Brain pericyte (primary cell): ENCODE data around the gene EHMT2.
"Not testable (repeated sequence)": the region's sequence is repeated elsewhere in the genome, so short reads cannot be mapped to it uniquely, and the experiment has no call there.

Source experiments
- DNase-seq: peaks from one replicate; pipeline ENCODE4 v3.0.0-alpha.2; 2012; ENCODE audit warnings: low read depth, low spot score

EHMT2 gene

DNA sequence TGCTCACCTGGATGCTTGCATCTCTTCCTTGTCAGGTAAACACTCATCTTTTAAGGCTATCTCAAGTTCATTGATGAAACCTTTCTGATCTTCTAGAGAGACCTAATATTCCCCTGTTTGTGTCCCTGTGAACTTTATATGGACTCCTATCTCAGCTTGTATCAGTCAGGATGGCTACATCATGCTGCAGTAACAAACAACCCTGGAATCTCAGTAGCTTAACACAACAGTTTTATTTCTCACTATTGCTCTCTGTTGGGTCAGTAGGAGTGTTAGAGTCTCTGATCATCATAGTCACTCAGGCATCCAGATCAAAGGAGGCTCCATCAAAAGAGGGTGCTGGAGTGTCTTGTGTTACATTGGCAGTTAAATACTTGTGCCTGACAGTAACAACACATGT is 17.9 kb upstream of the EHMT2 start:
- no peak for DNase-seq

- DNase-seq: no peak
Measured at GRCh38 chr6:31911826-31912585, 14.5 kb upstream of the EHMT2 start.

DNA sequence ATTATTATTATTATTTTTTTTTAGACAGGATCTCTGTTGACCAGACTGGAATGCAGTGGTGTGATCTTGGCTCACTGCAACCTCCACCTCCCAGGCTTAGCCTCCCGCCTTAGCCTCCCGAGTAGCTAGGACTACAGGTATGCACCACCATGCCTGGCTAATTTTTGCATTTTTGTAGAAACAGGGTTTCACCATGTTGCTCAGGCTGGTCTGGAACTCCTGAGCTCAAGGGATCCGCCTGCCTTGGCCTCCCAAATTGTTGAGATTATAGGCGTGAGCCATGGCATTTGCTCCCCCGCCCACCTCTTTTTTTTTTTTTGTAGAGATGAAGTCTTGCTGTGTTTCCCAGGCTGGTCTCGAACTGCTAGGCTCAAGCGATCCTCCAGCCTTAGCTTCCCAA is 11.8 kb upstream of the EHMT2 start:
- DNase-seq: not testable (repeated sequence)

DNA sequence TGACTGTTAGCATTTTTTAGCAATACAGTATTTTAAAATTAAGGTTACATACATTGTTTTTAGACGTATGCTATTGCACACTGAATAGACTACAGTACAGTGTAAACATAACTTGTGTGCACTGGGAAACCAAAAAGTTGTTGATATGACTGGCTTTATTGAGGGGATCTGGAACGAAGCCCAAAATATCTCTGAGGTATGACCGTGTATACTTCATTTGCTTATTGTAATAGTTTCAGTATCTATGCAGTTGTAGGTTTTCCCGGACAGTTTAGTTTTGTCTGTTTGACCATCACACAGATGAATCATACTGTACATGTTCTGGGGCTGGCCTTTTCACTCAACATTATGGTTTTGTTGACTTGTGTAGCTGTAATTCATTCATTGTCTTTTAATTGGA is 11.3 kb upstream of the EHMT2 start:
- DNase-seq: no peak

GRCh38 chr6:31908255-31908654 is 10.8 kb upstream of the EHMT2 start:
- not testable (repeated sequence) for DNase-seq

DNA sequence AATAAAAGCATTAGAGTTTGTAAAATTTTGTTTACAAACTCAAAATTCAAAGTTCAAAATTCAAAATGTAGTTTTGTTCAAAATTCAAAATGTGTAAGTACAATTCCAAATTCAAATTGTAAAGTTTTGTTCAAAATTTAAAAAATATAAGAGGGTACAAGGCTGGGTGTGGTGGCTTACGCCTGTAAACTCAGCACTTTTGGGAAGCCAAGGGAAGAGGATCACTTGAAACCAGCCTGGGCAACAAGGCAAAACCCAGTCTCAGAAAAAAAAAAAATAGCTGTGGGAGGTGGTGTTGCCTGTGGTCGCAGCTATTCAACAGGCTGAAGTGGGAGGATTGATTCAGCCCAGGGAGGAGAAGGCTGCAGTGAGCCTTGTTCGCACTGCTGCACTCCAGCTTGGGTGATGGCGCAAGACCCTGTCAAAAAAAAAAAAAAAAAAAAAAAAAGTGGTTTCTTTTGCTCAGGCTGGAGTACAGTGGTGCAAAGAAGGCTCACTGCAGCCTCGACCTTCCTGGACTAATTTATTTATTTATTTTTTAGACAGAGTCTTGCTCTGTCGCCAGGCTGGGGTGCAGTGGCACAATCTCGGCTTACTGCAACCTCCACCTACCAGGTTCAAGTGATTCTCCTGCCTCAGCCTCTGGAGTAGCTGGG is 9.8 kb upstream of the EHMT2 start:
- no peak for DNase-seq

- DNase-seq: not testable (repeated sequence)
Measured at GRCh38 chr6:31906727-31907126, 9.2 kb upstream of the EHMT2 start.

GRCh38 chr6:31906122-31906521 is 8.6 kb upstream of the EHMT2 start:
- DNase-seq: no peak

GRCh38 chr6:31905041-31905440 is 7.5 kb upstream of the EHMT2 start:
- no peak for DNase-seq

GRCh38 chr6:31903957-31904356 is 6.5 kb upstream of the EHMT2 start:
- DNase-seq: no peak

DNA sequence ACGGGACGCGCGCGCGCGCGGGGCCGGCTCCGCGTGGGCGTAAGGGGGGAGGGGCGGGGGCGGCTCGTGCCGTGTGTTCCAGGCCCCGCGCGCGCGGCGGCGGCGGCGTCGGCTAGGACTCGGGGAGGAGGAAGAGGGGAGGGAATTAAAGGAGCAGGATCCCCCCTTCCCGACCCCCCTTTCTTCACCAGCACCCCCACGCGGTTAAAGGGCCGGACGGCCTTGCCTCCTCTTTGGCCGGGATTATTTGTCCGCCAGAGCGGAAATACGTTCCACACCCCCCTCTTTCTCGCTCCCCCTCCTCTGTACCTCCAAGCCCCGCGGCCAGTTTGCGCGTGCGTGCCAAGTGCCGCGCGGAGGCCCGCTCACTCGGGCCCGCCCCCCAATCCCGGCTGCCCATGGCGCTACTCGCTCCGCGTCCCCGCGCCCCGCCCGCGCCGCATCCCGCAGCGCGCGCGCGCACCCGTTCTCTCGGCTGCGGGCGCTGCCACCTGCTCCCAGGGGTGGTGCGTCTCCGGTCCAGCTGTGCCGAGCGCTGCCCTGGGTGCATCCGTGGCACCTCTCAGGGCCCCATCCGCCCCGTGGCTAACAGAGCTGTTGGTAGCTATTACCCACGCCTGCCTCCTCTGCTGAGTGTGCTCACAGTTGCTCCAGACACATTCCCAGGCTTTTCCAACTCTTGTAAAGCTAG is 4.6 kb upstream of the EHMT2 start, which contains the start of gene ZBTB12:
Gene ZBTB12, minus strand, starts transcription at position 134 of the 691 bp plus-strand sequence. CDS start 781 bp downstream, outside the sequence.
- peak; percentile 84 for DNase-seq

DNA sequence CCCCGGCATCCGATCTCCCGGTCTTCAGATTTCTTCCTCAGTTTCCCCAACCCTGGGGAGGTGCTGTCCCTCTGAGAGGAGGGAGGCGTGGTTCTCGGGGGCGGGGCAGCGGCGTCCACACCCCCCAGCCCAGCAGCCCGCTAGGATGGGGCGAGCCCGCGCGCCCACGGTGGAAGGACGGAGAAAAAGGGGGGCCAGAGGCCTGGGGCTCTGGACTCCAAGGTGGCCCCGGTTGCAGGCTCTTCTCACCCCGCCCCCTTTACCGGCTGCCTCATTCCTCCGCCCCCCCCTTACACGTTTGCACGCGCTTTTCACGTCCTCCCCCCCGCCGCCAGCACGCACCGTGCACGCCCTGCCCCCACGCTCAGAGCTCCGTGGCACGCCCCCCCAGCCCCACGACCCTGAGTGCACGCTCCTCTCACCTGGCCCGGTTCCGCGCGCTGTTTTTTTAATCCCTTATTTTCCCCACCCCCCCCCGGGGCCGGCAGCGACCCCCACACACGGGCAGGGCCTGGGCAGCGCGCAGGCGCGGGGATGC is 4.0 kb upstream of the EHMT2 start:
- no peak for DNase-seq

DNA sequence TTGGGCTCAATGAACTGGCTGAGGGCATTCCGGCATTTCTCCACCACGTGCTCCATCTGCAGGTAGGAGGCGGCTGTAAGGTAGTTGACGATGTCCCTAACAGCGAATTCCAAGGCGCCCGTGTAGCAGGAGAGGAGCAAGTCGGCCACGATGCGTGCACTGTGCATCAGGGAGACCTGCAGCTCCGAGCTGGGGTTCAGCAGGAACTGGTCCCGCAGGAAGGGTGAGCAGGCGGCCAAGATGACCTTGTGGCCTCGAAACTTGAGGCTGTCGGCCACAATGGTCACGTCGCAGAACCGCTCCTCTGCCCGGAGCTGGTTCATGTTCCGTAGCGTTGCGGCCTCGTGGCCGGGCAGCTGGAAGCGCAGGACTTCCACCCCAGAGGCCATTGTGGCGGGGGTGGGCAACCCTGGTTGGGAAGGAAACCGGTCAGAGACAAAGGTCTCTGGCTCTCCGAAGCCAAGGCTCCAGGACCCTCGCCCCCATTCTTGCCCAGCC is 3.5 kb upstream of the EHMT2 start:
- no peak for DNase-seq

DNA sequence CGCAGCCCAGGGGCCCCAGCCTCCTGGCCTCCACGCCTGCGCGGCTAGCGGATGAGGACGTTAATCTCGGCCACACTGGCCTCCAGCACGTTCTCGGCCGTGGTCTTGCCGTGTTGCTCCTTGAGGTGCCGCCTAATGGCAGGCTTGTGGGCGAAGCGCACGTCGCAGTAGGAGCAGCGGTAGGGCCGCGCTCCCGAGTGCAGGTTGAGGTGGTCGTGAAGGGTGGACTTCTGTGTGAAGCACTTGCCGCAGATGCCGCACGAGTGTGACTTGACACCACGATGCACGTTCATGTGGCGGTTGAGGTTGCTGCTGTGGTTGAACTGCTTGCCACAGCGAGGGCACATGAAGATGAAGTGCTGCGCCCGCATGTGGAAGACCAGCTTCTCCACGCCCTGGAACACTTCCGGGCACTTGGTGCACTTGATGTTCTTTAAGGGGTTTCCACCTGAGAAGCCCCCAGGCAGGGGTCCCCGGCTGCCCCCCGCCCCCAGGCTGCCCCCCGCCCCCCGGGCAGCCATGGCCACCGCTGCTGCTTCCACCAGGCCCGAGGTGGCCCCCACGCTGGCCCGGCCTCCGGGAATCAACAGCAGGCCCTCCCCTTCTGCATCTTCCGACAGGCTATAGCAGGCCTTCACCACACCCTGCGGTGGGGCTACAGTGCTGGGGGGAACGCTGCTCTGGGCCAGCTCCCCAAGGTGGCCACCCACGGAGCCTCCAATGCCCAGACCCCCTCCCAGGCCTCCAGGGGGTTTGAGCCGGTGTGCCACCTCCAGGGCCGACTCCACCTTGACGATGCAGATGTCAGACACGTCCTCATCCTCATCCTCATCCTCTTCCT is 2.6 kb upstream of the EHMT2 start:
- no peak for DNase-seq

DNA sequence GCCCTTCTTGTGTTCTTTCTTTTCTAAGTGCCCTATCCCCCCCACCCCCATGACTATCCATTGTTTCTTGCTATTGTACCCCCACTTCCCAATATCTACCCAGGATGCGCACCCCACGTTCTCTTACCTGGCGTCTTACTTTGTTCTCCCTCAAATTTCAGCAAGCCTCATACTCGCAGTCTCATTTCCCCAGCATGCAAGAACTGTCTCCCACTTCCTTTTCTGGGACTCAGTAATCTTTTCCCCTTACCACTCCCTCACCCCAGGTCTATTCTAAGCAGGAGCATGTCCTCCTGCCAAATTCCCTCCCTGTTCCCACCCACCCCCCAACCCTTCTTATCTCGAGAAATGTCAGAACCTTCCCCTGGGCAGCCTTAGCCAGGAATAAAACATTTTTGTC is 1.7 kb upstream of the EHMT2 start:
- no peak for DNase-seq

DNA sequence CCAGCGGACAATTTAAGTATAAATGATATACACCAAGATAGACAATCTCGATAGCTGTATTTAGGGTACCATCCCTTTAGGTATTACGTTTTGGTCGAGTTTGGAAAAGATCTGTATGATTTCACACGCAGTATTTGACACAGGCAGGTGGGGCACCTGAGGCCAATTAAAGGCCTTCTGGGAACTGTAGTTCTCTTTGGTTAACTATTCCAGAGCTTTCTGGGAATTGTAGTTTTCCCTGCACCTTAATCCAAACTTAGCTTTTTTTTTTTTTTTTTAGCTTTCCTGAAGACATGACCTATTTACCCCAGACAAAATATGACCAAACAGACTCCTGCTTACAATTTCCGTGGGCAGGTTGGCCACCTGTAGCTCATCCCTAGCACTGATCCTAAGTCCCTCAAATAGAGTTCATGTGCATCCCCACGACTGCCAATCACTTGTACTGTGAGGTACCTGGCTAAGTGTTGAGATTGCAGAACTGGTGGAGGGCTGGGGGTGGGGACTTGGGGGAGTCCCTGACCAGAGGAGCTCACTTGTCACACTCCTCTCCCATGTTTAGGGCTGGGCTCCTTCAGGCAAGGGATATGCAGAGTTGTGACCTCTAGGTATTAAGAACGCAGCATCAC is 999 bp upstream of the EHMT2 start:
- no peak for DNase-seq

GRCh38 chr6:31896856-31897611 is 464 bp downstream of the EHMT2 start:
- no peak for DNase-seq

- DNase-seq: no peak
Measured at GRCh38 chr6:31896493-31896855, 1.0 kb downstream of the EHMT2 start.

DNA sequence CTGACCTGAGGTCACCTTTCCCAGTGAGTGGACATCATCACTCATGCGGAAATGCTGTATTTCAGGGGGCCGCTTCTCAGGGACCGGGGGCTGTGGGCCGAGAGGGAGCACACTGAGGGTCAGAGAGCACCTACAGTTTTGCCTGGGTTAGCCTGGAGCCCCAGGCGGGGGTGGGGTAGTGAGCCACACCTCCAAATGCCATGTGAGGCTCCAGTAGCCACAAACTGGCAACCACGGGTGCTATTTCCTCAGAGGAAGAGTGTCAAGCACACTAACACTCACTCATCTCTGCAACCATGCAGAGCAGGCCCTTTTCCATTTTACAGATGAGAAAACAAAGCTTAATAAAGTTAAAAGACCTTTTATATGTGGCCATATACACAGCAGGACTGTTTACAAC is 4.7 kb downstream of the EHMT2 start:
- DNase-seq: no peak

DNA sequence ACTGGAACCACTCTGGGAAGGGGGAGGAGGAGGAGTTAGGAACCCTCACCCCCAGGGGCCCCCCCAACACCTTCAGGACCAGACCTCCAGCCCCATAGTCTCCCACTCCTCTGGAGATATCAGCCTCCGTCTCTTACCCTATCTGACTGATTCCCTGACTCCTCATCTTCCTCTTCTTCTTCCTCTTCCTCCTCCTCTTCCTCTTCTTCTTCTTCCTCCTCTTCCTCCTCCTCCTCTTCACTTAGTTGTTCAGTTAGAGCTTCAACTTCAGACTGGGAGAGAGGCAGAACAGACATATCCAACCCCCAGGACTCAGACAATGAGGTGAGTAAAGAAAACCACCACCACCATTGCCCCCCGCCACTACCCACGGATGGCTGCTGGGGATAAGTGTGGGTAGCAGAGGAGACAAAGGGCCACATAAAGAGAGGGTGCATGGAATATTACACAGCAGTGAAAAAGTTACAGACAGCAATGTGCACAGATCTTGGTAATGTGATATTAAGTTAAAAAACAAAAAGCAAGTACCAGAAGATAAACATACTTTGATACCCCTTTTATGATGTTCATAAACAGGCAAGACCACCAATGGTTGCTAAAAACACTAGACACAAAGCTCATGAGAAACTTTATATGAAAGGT is 8.0 kb downstream of the EHMT2 start:
- no peak for DNase-seq
